ENCODE data around the gene FBXW8.

Gene FBXW8

DNA sequence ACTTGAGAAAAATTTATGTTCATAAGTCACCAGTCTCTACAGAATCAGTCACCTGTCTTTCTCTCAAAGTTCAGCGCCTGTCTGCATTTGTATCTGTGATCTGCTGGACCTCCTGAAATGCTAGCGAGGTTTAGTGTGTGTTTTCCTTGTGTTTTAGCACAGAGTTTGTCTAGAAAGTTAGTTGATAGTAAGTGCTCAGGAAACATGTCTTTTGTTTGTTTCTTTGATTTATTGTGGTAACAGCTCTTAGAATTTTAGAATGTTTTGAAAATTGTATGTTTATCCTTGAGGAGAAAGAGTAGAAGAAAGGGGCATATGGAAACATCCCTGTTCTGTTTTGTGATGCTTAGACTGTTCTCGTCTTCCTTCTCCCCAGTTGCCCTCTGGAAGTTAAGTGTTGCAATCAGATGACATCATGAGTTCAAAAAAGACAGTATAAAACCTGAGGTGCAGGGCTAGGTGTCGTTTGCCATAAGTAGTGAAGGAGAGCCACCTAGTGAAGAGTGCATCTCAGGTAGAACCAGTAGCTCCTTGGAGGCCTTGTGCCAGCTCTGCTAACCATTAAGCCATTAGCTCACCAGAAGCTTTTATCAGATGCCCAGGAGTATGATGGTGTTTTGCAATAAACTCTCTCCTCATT lies 44.8 kb downstream of the FBXW8 start:
- peak; percentile 17 for DNase-seq (ENCODE audit: low spot score)

DNA sequence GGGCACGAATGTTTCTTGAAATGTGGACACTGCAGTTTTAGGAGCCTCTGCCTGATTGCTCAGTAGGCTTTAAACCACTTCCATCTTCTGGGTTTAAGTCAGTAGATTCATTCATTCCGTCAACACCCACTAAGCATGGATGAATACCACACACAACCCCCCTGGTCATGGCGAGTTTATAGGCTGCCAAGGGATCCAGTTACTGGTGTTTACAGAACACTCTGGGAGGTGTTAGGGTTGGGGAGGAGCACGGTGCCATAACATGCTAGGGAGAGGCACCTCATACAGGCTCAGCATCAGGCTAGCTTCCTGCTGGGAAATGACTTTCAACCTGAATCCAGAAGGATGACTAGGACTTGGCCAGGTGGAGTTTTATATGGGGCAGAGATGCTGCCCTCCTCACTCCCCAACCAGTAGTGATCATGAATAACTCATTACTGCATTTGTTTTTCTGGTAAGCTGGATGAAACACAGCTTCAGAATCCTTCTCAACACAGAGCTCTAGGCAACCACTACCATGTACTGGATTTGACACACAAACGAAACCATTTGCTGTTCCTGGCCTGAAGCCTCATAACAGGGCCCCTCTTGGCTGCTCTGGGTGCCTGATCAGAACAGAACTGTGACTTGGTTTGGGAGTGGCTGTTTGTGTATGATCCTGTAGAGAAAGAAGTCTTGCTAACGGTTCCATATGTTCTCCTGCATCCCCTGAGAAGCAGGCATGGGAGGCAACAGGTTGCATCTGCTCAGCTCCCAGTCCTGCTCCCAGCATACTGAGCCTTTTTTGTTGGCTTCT lies 47.9 kb downstream of the FBXW8 start:
- DNase-seq (ENCODE audit: low spot score) = peak; percentile 64

GRCh38 chr12:116959198-116959460 lies 48.4 kb downstream of the FBXW8 start:
- DNase-seq (ENCODE audit: low spot score) = no peak

- peak; percentile 89 for DNase-seq (ENCODE audit: low spot score)
Observed at GRCh38 chr12:116959845-116960514, 49.2 kb downstream of the FBXW8 start.

GRCh38 chr12:116962197-116962596 lies 51.4 kb downstream of the FBXW8 start:
- peak; percentile 35 for DNase-seq (ENCODE audit: low spot score)

- no peak for DNase-seq (ENCODE audit: low spot score)
Observed at GRCh38 chr12:116962783-116963356, 52.1 kb downstream of the FBXW8 start.

- no peak for DNase-seq (ENCODE audit: low spot score)
Observed at GRCh38 chr12:116964054-116965050, 53.6 kb downstream of the FBXW8 start.

GRCh38 chr12:116968986-116969385 lies 58.2 kb downstream of the FBXW8 start:
- no peak for DNase-seq (ENCODE audit: low spot score)

DNA sequence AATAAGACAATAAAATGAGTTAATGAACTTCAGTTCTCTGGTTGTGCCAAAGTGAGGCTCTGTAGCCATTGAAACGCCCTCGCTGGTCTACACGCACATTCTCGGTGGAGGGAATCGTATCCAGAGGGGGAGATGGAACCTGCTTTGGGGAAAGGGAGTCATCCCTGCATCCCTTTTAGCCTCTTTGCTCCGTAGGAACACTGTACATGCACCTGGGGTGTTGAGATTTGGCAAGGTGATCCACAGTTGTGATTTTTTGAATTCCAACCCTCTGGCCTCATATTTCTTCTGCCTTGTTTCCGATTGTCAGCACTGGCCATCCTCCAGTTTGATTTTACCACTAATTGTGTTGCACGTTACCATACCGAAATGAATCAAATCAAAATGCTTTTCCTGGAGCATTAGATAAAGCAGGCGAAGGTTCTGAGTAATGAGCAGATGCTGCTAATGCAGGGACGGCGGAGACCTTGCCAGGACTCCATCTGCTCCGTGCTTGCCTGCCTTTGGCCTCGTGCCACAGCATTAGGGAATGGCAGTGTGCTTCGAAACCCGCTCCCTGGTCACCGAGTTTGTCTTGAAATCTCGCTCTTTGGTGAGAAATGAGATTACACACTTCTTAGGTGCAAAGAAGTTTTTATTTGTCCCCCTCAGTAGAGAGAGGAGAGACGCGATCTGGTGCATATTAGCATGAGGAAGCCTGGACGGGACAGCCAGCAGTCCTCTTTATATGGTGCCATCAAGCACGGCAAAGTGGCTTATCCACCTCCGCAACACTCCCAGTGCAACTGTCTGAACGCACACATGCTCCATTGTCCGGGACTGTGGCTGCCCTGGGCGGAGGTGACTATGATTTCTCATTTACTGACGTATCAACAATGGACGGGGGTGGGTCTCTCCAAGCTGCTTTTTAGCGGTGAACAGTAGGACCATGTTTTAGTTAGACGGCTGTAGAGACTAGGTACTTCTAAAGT lies 59.1 kb downstream of the FBXW8 start:
- DNase-seq (ENCODE audit: low spot score) = no peak

DNA sequence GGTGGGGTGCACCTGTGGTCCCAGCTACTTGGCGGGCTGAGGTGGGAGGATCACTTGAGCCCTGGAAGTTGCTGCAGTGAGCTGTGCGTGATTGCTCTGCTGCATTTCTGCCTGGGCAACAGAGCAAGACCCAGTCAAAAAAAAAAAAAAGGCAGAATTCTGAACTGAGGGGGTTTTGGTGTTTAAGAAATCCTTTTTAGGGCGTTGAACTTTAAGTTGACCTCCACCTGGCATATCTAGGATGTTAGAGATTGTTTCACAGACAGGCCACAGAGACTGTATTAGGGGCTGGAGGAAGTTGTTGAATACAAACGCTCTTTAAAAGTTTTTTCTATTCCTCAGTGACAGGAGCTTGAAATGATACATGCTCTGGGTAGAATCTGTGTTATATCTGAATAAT lies 60.5 kb downstream of the FBXW8 start:
- DNase-seq (ENCODE audit: low spot score) = no peak

DNA sequence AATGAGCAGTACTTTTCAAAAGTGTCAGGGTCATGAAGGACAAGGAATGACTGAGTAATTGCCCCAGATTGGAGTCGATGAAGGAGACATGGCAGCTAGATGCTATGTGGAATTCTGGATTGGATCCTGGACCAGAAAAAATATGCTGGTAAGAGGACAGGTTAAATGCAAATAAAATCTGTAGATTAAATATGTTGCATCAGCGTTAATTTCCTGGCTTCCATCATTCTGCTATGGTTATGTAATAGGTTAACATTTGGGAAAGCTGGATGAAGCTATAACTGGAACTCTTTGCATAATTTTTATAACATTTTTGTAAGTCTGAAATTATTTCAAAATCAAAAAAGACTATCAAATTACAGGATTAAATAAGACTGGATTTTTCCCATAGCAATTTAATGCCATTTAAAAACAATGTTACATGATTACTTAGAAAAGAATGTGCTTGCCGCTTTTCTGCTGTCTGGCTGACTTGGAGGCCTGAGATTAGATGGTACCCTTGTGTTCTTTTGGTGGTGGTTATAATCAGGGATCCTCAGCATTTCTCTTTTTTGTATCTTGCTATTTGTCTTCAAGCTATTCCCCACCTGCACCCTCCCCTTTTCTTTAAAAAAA lies 65.1 kb downstream of the FBXW8 start:
- no peak for DNase-seq (ENCODE audit: low spot score)

- no peak for DNase-seq (ENCODE audit: low spot score)
Observed at GRCh38 chr12:116977465-116978380, 67.0 kb downstream of the FBXW8 start.

- no peak for DNase-seq (ENCODE audit: low spot score)
Observed at GRCh38 chr12:116978791-116979508, 68.2 kb downstream of the FBXW8 start.

- no peak for DNase-seq (ENCODE audit: low spot score)
Observed at GRCh38 chr12:116980083-116980482, 69.3 kb downstream of the FBXW8 start.

DNA sequence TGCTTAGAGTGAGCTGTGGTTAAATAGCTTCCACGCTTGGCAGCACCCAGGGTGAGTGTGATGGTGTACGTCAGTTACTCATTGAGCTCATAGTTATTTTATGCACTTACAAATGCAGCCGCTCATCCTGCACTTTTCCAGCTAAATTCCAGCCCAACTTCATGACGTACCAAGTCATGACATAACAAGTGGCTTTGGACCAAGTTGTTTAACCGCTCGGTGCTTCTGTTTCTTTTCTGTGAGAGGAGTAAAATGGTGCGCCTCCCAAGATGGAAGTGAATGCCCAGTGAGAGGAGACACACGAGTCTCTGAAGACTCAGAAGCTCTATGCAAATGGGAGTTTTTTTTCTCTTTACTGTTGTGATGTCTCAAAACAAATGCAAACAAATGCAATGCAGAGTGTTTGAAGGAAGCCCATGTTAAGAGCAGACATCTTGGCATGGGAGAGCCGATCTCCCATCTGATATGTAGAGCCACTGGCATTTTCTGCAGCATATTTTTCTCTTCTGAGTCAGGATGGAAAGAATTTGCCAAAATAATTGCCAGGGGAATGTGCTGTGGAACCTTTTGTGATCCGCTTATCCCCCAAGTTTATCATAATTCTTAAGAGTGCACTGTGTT lies 72.2 kb downstream of the FBXW8 start:
- no peak for DNase-seq (ENCODE audit: low spot score)

GRCh38 chr12:116984098-116984497 lies 73.3 kb downstream of the FBXW8 start:
- no peak for DNase-seq (ENCODE audit: low spot score)

GRCh38 chr12:116990329-116990728 lies 79.6 kb downstream of the FBXW8 start:
- DNase-seq (ENCODE audit: low spot score) = no peak

Data from activated CD4-positive, alpha-beta T cell treated with anti-CD3 and anti-CD28 coated beads, Interleukin-2, Interleukin-4, amounts not matched to agents 100 ng/mL and 50 ng/mL, durations not matched to agents 16 hours and 8 hours (primary cell).